Uterus (tissue), 4 donors: ENCODE data around the gene SESN3. TPM values are rescaled to one million over a fixed set of nuclear protein-coding genes. Genes with fewer than 3 reads are reported as not detected.

Experiments
- DNase-seq, 2 donors: peaks; one replicate each; pipeline ENCODE4 v3.0.0-alpha.2; 2019 to 2020
- H3K27ac ChIP-seq, 2 donors: fragments of 200-600 bp; sonication (generic); 1 replicate in 1 of 2; 2 replicates in 1 of 2; pipeline ENCODE4 v1.5.1; 2016 to 2018
- H3K27me3 ChIP-seq, 2 donors: fragments of 200-600 bp; sonication (generic); one replicate each; pipeline ENCODE4 v1.5.1; 2018 to 2019; ENCODE audit warnings: control low read depth in 1 of 2
- H3K36me3 ChIP-seq, 2 donors: fragments of 200-600 bp; sonication (generic); one replicate each; pipeline ENCODE4 v1.5.1; 2019; ENCODE audit warnings: control low read depth in 1 of 2
- H3K4me1 ChIP-seq, 2 donors: fragments of 200-600 bp; sonication (generic); one replicate each; pipeline ENCODE4 v1.5.1; 2018 to 2019; ENCODE audit warnings: control low read depth in 1 of 2
- H3K4me3 ChIP-seq, 2 donors: fragments of 200-600 bp; sonication (generic); 1 replicate in 1 of 2; 2 replicates in 1 of 2; pipeline ENCODE4 v1.5.1; 2018 to 2019; ENCODE audit warnings: mild to moderate bottlenecking in 1 of 2
- H3K9me3 ChIP-seq, 2 donors: fragments of 200-600 bp; sonication (generic); one replicate each; pipeline ENCODE4 v1.5.1; 2019; ENCODE audit warnings: control low read depth in 1 of 2
- CTCF ChIP-seq, 4 experiments: fragments of 200-600 bp in 2 of 4; fragments of 450-650 bp in 2 of 4; sonication (generic) in 2 of 4; IDR thresholded peaks; one replicate each; pipeline ENCODE4 v1.5.1; 2016 to 2019; ENCODE audit warnings: antibody characterized with exemption in 4 of 4, mild to moderate bottlenecking in 2 of 4, moderate library complexity in 1 of 4
- POLR2A ChIP-seq, 2 donors: fragments of 450-650 bp; IDR thresholded peaks; one replicate each; pipeline ENCODE4 v1.6.1; 2016; ENCODE audit warnings: antibody characterized with exemption in 2 of 2, mild to moderate bottlenecking in 1 of 2, moderate library complexity in 1 of 2
- intact Hi-C: fragments of 100-400 bp; cut with DNase I; formaldehyde crosslinking; loops from one replicate; pipeline ENCODE4 v1.15.1; 2023; ENCODE audit warnings: low total_unique reads
- total RNA-seq, 4 donors: library from RNA; depleted of rRNA in 3 of 4; stranded (reverse); fragments of >200 nt in 3 of 4; gene quantifications; one replicate each; pipeline versions ENCODE4 v1.1.0 to v1.2.4, GENCODE V29; 2014 to 2023
- donor health status: DM: yes; HTN: yes; CAD: no.

The SESN3 gene
- total RNA-seq, 4 donors from 2014 or later = 19.7 to 188 (median 39.3) TPM

DNA sequence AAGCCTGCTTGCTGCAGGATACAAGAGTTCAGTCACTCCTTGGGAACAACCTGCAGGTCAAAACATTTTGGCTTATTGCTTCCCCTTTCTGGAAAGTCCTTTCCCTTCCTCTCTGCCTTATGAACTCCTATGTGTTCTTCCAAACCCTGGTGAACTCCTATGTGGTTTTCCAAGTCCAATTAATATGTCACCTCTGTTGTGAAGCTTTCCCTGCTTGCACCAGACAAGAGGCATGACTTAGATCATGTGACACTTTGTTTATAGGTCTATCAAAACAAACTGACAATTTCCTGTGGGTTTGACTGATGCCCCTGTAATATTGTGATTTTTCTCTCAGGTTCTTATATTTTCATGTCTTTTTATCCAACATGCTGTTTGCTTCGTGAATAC, 77.2 kb downstream of the SESN3 start:
- H3K9me3 ChIP-seq = no peaks in the 10 kb centered on the region
- TF ChIP-seq CTCF (IDR thresholded peaks at IDR 0.05) = no peak
- no peak for TF ChIP-seq POLR2A (IDR thresholded peaks at IDR 0.05)
- H3K27ac ChIP-seq = no peak overlapping the region
- H3K4me1 ChIP-seq = peaks cover 4 to 10% of the 10 kb centered on the region in 2 donors
- no peaks in the 10 kb centered on the region for H3K36me3 ChIP-seq
- no peak overlapping the region for H3K4me3 ChIP-seq
- H3K27me3 ChIP-seq = no peaks in the 10 kb centered on the region
- no peak for DNase-seq
- intact Hi-C loops = loop anchor here (2.0 to 10.0 kb wide), 3 partner anchors 87 to 611 kb away; partner anchors contain the start of gene SRSF8

GRCh38 chr11:95152876-95153856, 77.8 kb downstream of the SESN3 start:
- TF ChIP-seq CTCF (IDR thresholded peaks at IDR 0.05) = no peak
- no peak for TF ChIP-seq POLR2A (IDR thresholded peaks at IDR 0.05)
- Histone ChIP-seq H3K36me3 (no peaks in the 10 kb centered on the region), H3K9me3 (no peaks in the 10 kb centered on the region), H3K27ac (peak overlapping the region in 1 of 2 donors; percentile 48), H3K4me1 (peaks cover 4 to 10% of the 10 kb centered on the region in 2 donors), H3K4me3 (no peak overlapping the region), H3K27me3 (no peaks in the 10 kb centered on the region)
- intact Hi-C loops = loop anchor here (2.0 to 10.0 kb wide), 3 partner anchors 86 to 612 kb away; partner anchors contain the start of gene SRSF8
- DNase-seq = no peak

- TF ChIP-seq POLR2A (IDR thresholded peaks at IDR 0.05) (peak; percentile 76 to 83), CTCF (IDR thresholded peaks at IDR 0.05) (peak; percentile 81 to 98 (median 92))
- peak overlapping the region; percentile 52 to 56 for H3K4me3 ChIP-seq
- H3K9me3 ChIP-seq = no peaks in the 10 kb centered on the region
- H3K27me3 ChIP-seq = no peaks in the 10 kb centered on the region
- H3K27ac ChIP-seq = peak overlapping the region; percentile 94 to 95
- DNase-seq = peak; percentile 92 to 95
- H3K4me1 ChIP-seq = no peaks in the 10 kb centered on the region
- intact Hi-C loops = loop anchor here (5.0 to 10.0 kb wide), 2 partner anchors 84 to 614 kb away; partner anchors contain the start of gene SRSF8
- no peaks in the 10 kb centered on the region for H3K36me3 ChIP-seq
Measured at GRCh38 chr11:95150956-95151684, 79.9 kb downstream of the SESN3 start.

DNA sequence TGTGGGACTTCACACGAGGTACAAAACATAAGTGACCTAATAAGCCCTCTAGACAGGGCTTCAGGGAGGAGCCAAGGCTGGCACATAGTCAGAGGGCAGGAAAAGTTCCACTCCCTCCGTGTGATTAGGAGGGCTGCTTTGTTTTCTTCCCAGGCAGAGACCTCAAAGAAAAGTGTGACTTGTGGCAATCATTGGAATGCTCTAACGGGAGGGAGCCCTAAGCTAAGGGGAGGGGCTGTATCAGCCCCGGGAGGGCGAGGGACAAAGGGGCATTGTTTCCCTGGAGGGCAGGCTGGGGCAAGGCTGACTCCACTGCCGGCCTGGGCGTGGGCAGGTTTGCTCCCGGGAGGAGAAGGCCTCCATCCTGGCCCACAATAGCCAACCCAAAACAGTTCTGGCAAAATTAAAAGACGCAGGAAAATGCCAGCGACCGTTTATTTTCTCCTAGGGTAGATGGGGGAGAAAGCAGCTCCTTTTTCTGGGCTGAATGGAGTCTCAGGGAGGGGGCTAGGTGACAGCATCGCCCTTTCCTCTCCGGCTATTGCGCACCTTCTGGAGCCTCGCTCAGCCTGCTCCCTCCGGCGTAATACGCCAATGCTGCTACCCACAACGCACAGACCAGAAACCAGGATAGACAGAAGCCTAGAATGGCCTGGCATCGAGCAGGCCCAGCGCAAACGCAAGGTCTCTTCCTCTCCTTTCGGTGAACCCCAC, 81.2 kb downstream of the SESN3 start:
- Histone ChIP-seq H3K4me1 (no peaks in the 10 kb centered on the region), H3K27ac (peak overlapping the region; percentile 94 to 95), H3K27me3 (no peaks in the 10 kb centered on the region), H3K4me3 (peak overlapping the region in 1 of 2 donors; percentile 56), H3K9me3 (no peaks in the 10 kb centered on the region), H3K36me3 (no peaks in the 10 kb centered on the region)
- DNase-seq = peak in 1 of 2 donors; percentile 40
- peak in 1 of 2 donors; percentile 14 for TF ChIP-seq POLR2A (IDR thresholded peaks at IDR 0.05)
- no peak for TF ChIP-seq CTCF (IDR thresholded peaks at IDR 0.05)
- intact Hi-C loops = loop anchor here (5.0 to 10.0 kb wide), 2 partner anchors 83 to 615 kb away; partner anchors contain the start of gene SRSF8
